PC-9 (cell line): Measurements from ENCODE around the gene IFT57.

Experiments used
- CTCF ChIP-seq: fragments of 200-600 bp; sonication (generic); conservative IDR thresholded peaks from 2 replicates; pipeline ENCODE4 v1.6.1; 2017; ENCODE audit warnings: mixed run types, antibody characterized with exemption, mild to moderate bottlenecking, moderate library complexity
- EZH2 ChIP-seq: fragments of 200-600 bp; sonication (generic); IDR thresholded peaks from 2 replicates; pipeline ENCODE4 v1.8.0; 2017; ENCODE audit warnings: antibody characterized with exemption, low read depth

GRCh38 chr3:108202834-108203233, 19.4 kb downstream of the IFT57 start:
- TF ChIP-seq CTCF, result no peak
- no peak for TF ChIP-seq EZH2
